ENCODE data around the gene SNX4.
"Not testable (repeated sequence)": the region's sequence is repeated elsewhere in the genome, so short reads cannot be mapped to it uniquely, and the experiment has no call there.

Gene SNX4

GRCh38 chr3:125511420-125512118, 8.4 kb downstream of the SNX4 start:
- peaks cover 7% of the 10 kb centered on the region for H3K36me3 ChIP-seq (ENCODE audit: control insufficient read depth, insufficient read depth, low read length)
- no peaks in the 10 kb centered on the region for H3K27me3 ChIP-seq (replicated peaks; ENCODE audit: control insufficient read depth, insufficient read depth, low read length, poor library complexity, severe bottlenecking)
- peaks cover 3% of the 10 kb centered on the region for H3K4me1 ChIP-seq (ENCODE audit: control insufficient read depth, insufficient read depth, low read length, poor library complexity, severe bottlenecking)
- no peaks in the 10 kb centered on the region for H3K9me3 ChIP-seq (ENCODE audit: control insufficient read depth, low read length)
- no peak overlapping the region for H3K4me3 ChIP-seq (ENCODE audit: insufficient read depth, low read depth, low read length, poor library complexity, severe bottlenecking)
- DNase-seq = no peak
- H3K27ac ChIP-seq (ENCODE audit: insufficient read depth, low read length, poor library complexity, severe bottlenecking) = no peak overlapping the region

GRCh38 chr3:125507128-125507527, 12.9 kb downstream of the SNX4 start:
- Histone ChIP-seq H3K27me3 (replicated peaks; ENCODE audit: control insufficient read depth, insufficient read depth, low read length, poor library complexity, severe bottlenecking) (no peaks in the 10 kb centered on the region), H3K9me3 (ENCODE audit: control insufficient read depth, low read length) (no peaks in the 10 kb centered on the region), H3K36me3 (ENCODE audit: control insufficient read depth, insufficient read depth, low read length) (peaks cover 12% of the 10 kb centered on the region), H3K27ac (ENCODE audit: insufficient read depth, low read length, poor library complexity, severe bottlenecking) (no peak overlapping the region), H3K4me1 (ENCODE audit: control insufficient read depth, insufficient read depth, low read length, poor library complexity, severe bottlenecking) (no peaks in the 10 kb centered on the region), H3K4me3 (ENCODE audit: insufficient read depth, low read depth, low read length, poor library complexity, severe bottlenecking) (no peak overlapping the region)
- no peak for DNase-seq

DNA sequence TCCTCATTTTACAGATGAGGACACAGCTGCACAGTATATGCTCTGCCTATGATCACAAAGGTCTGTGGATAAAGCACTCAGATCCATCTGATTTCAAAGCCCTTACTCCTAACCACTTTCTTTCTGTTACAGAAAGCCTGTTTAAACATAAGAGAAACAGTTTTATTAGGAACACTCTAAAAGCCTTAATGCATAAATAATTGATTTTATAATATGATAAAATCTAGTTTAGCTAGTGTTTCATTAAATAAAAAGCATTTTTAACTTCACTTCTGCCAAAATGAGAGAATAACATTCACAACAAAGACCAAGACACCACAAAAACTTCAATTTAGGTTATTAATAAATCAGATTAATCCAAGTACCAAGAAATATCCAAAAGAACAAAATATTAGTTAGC, 21.4 kb downstream of the SNX4 start:
- H3K36me3 ChIP-seq (ENCODE audit: control insufficient read depth, insufficient read depth, low read length) = peaks cover 21% of the 10 kb centered on the region
- H3K27me3 ChIP-seq (replicated peaks; ENCODE audit: control insufficient read depth, insufficient read depth, low read length, poor library complexity, severe bottlenecking) = no peaks in the 10 kb centered on the region
- H3K4me1 ChIP-seq (ENCODE audit: control insufficient read depth, insufficient read depth, low read length, poor library complexity, severe bottlenecking) = no peaks in the 10 kb centered on the region
- no peak overlapping the region for H3K4me3 ChIP-seq (ENCODE audit: insufficient read depth, low read depth, low read length, poor library complexity, severe bottlenecking)
- no peak overlapping the region for H3K27ac ChIP-seq (ENCODE audit: insufficient read depth, low read length, poor library complexity, severe bottlenecking)
- no peaks in the 10 kb centered on the region for H3K9me3 ChIP-seq (ENCODE audit: control insufficient read depth, low read length)
- DNase-seq = no peak

GRCh38 chr3:125496701-125497100, 23.3 kb downstream of the SNX4 start:
- H3K4me1 ChIP-seq (ENCODE audit: control insufficient read depth, insufficient read depth, low read length, poor library complexity, severe bottlenecking) = no peaks in the 10 kb centered on the region
- H3K27ac ChIP-seq (ENCODE audit: insufficient read depth, low read length, poor library complexity, severe bottlenecking) = no peak overlapping the region
- no peaks in the 10 kb centered on the region for H3K9me3 ChIP-seq (ENCODE audit: control insufficient read depth, low read length)
- peaks cover 24% of the 10 kb centered on the region for H3K36me3 ChIP-seq (ENCODE audit: control insufficient read depth, insufficient read depth, low read length)
- DNase-seq = no peak
- H3K4me3 ChIP-seq (ENCODE audit: insufficient read depth, low read depth, low read length, poor library complexity, severe bottlenecking) = no peak overlapping the region
- H3K27me3 ChIP-seq (replicated peaks; ENCODE audit: control insufficient read depth, insufficient read depth, low read length, poor library complexity, severe bottlenecking) = no peaks in the 10 kb centered on the region

DNA sequence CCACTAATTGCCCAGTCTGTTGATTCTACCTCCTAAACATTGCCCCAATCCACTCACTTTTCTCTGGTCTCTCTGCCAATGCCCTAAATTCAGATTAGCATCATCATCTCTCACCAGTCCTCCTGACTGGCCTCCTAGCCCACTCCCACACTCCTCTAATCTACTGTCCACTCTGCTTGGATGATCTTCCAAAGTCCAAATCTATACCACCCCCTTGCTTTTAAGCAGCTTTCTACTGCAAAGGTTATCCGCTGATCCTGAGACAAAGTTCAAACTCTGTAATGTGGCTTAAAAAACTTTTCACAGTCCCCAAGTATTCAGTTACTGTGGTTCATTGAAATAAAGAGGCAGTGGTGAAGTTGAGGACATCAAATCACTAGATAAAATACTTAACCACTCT, 37.6 kb downstream of the SNX4 start:
- Histone ChIP-seq H3K4me1 (ENCODE audit: control insufficient read depth, insufficient read depth, low read length, poor library complexity, severe bottlenecking) (no peaks in the 10 kb centered on the region), H3K9me3 (ENCODE audit: control insufficient read depth, low read length) (no peaks in the 10 kb centered on the region), H3K36me3 (ENCODE audit: control insufficient read depth, insufficient read depth, low read length) (peaks cover 9% of the 10 kb centered on the region), H3K27ac (ENCODE audit: insufficient read depth, low read length, poor library complexity, severe bottlenecking) (no peak overlapping the region), H3K27me3 (replicated peaks; ENCODE audit: control insufficient read depth, insufficient read depth, low read length, poor library complexity, severe bottlenecking) (no peaks in the 10 kb centered on the region), H3K4me3 (ENCODE audit: insufficient read depth, low read depth, low read length, poor library complexity, severe bottlenecking) (no peak overlapping the region)
- no peak for DNase-seq

DNA sequence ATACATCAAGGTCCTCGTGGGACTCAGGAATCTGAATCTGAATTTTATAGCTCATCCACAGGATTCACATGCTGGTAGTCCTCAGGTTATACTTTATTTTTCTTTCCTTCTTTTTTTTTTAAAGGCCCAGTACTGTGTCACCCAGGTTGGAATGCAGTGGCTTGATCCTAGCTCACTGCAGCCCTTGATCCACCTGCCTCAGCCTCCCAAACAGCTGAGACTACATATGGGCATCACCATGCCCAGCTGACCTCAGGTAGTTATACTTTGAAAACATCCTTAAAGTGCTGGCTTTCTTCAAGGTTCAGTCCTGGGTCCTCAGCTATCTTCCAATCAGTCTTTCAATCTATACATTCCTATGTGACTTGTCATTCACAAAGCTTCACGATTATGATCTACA, 38.2 kb downstream of the SNX4 start:
- Histone ChIP-seq H3K27ac (ENCODE audit: insufficient read depth, low read length, poor library complexity, severe bottlenecking) (no peak overlapping the region), H3K4me3 (ENCODE audit: insufficient read depth, low read depth, low read length, poor library complexity, severe bottlenecking) (no peak overlapping the region), H3K4me1 (ENCODE audit: control insufficient read depth, insufficient read depth, low read length, poor library complexity, severe bottlenecking) (no peaks in the 10 kb centered on the region), H3K9me3 (ENCODE audit: control insufficient read depth, low read length) (no peaks in the 10 kb centered on the region), H3K36me3 (ENCODE audit: control insufficient read depth, insufficient read depth, low read length) (peaks cover 9% of the 10 kb centered on the region), H3K27me3 (replicated peaks; ENCODE audit: control insufficient read depth, insufficient read depth, low read length, poor library complexity, severe bottlenecking) (no peaks in the 10 kb centered on the region)
- no peak for DNase-seq

DNA sequence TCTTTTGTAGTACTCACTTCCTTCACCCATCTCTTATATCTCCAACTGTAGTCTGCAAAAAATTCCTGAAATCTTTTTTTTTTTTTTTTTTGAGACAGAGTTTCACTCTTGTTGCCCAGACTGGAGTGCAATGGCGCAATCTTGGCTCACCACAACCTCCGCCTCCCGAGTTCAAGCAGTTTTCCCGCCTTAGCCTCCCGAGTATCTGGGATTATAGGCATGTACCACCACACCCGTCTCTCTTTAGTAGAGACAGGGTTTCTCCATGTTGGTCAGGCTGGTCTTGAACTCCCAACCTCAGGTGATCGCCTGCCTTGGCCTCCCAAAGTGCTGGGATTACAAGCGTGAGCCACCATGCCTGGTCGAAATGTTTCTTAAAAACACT, 38.6 kb downstream of the SNX4 start:
- DNase-seq; H3K27ac ChIP-seq (ENCODE audit: insufficient read depth, low read length, poor library complexity, severe bottlenecking); H3K9me3 ChIP-seq (ENCODE audit: control insufficient read depth, low read length); H3K27me3 ChIP-seq (replicated peaks; ENCODE audit: control insufficient read depth, insufficient read depth, low read length, poor library complexity, severe bottlenecking); H3K4me3 ChIP-seq (ENCODE audit: insufficient read depth, low read depth, low read length, poor library complexity, severe bottlenecking); H3K36me3 ChIP-seq (ENCODE audit: control insufficient read depth, insufficient read depth, low read length); H3K4me1 ChIP-seq (ENCODE audit: control insufficient read depth, insufficient read depth, low read length, poor library complexity, severe bottlenecking): not testable (repeated sequence)

GRCh38 chr3:125480656-125481374, 39.2 kb downstream of the SNX4 start:
- Histone ChIP-seq H3K27me3 (replicated peaks; ENCODE audit: control insufficient read depth, insufficient read depth, low read length, poor library complexity, severe bottlenecking) (no peaks in the 10 kb centered on the region), H3K4me3 (ENCODE audit: insufficient read depth, low read depth, low read length, poor library complexity, severe bottlenecking) (no peak overlapping the region), H3K4me1 (ENCODE audit: control insufficient read depth, insufficient read depth, low read length, poor library complexity, severe bottlenecking) (no peaks in the 10 kb centered on the region), H3K27ac (ENCODE audit: insufficient read depth, low read length, poor library complexity, severe bottlenecking) (no peak overlapping the region), H3K9me3 (ENCODE audit: control insufficient read depth, low read length) (no peaks in the 10 kb centered on the region), H3K36me3 (ENCODE audit: control insufficient read depth, insufficient read depth, low read length) (peaks cover 4% of the 10 kb centered on the region)
- no peak for DNase-seq

GRCh38 chr3:125479091-125479490, 40.9 kb downstream of the SNX4 start:
- Histone ChIP-seq H3K4me3 (ENCODE audit: insufficient read depth, low read depth, low read length, poor library complexity, severe bottlenecking) (no peak overlapping the region), H3K27ac (ENCODE audit: insufficient read depth, low read length, poor library complexity, severe bottlenecking) (no peak overlapping the region), H3K4me1 (ENCODE audit: control insufficient read depth, insufficient read depth, low read length, poor library complexity, severe bottlenecking) (no peaks in the 10 kb centered on the region), H3K9me3 (ENCODE audit: control insufficient read depth, low read length) (no peaks in the 10 kb centered on the region), H3K27me3 (replicated peaks; ENCODE audit: control insufficient read depth, insufficient read depth, low read length, poor library complexity, severe bottlenecking) (no peaks in the 10 kb centered on the region), H3K36me3 (ENCODE audit: control insufficient read depth, insufficient read depth, low read length) (peaks cover 7% of the 10 kb centered on the region)
- no peak for DNase-seq

GRCh38 chr3:125478326-125478725, 41.7 kb downstream of the SNX4 start:
- no peaks in the 10 kb centered on the region for H3K27me3 ChIP-seq (replicated peaks; ENCODE audit: control insufficient read depth, insufficient read depth, low read length, poor library complexity, severe bottlenecking)
- peaks cover 7% of the 10 kb centered on the region for H3K36me3 ChIP-seq (ENCODE audit: control insufficient read depth, insufficient read depth, low read length)
- no peak overlapping the region for H3K27ac ChIP-seq (ENCODE audit: insufficient read depth, low read length, poor library complexity, severe bottlenecking)
- no peaks in the 10 kb centered on the region for H3K9me3 ChIP-seq (ENCODE audit: control insufficient read depth, low read length)
- no peak overlapping the region for H3K4me3 ChIP-seq (ENCODE audit: insufficient read depth, low read depth, low read length, poor library complexity, severe bottlenecking)
- no peaks in the 10 kb centered on the region for H3K4me1 ChIP-seq (ENCODE audit: control insufficient read depth, insufficient read depth, low read length, poor library complexity, severe bottlenecking)
- no peak for DNase-seq
